Peyer's patch (tissue), 4 donors: ENCODE results near the gene AKAIN1.

Experiments
- POLR2A ChIP-seq, 2 donors: fragments of 450-650 bp; IDR thresholded peaks; one replicate each; pipeline ENCODE4 v1.5.1; 2017; ENCODE audit warnings: antibody characterized with exemption in 2 of 2, mild to moderate bottlenecking in 2 of 2, moderate library complexity in 2 of 2
- TF ChIP-seq, protein P1 (sequence below), 6 experiments: fragments of 450-650 bp in 4 of 6; fragments of 200-600 bp in 2 of 6; sonication (generic) in 1 of 6; IDR thresholded peaks; one replicate each; pipeline ENCODE4 v1.5.1; 2017 to 2019; ENCODE audit warnings: antibody characterized with exemption in 6 of 6, mild to moderate bottlenecking in 3 of 6, moderate library complexity in 1 of 6

DNA sequence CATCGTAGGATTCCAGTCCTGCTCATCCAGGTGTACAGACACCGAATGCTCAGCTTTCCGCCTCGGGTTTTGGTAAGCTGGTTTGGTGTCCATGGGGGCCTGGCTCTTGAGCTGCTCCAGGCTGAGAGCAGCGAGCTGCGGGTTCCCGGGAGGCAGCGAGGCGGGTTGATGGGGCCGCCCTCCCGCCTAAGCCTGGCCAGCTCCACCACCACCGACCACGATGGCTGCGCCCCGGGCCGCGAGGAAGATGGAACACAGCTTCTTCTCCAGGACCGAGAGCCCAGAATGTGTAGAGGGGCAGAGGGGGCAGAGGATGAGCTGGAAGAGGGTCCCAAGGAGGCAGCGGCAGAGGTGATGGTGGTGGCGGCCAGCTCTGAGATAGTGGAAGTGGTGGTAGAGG is 64.1 kb downstream of the AKAIN1 start:
- TF ChIP-seq, protein P1, sequence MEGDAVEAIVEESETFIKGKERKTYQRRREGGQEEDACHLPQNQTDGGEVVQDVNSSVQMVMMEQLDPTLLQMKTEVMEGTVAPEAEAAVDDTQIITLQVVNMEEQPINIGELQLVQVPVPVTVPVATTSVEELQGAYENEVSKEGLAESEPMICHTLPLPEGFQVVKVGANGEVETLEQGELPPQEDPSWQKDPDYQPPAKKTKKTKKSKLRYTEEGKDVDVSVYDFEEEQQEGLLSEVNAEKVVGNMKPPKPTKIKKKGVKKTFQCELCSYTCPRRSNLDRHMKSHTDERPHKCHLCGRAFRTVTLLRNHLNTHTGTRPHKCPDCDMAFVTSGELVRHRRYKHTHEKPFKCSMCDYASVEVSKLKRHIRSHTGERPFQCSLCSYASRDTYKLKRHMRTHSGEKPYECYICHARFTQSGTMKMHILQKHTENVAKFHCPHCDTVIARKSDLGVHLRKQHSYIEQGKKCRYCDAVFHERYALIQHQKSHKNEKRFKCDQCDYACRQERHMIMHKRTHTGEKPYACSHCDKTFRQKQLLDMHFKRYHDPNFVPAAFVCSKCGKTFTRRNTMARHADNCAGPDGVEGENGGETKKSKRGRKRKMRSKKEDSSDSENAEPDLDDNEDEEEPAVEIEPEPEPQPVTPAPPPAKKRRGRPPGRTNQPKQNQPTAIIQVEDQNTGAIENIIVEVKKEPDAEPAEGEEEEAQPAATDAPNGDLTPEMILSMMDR (IDR thresholded peaks at IDR 0.05): no peak
- TF ChIP-seq POLR2A (IDR thresholded peaks at IDR 0.05): no peak
